UCSD-AML1 (cell line): ENCODE data around the gene MYH8.

Experiments used
- DNase-seq: peaks from one replicate; lab custom pipeline; 2025; ENCODE audit not compliant: unreplicated experiment; lab: John Stamatoyannopoulos, UW

The MYH8 gene

GRCh38 chr17:10421900-10422542 lies at the start of gene MYH8:
Gene MYH8 (minus strand): TSS chr17:10421950. CDS start chr17:10420227, 1,723 bp downstream.
- DNase-seq: no peak

- DNase-seq: no peak
These were observed 47.7 kb upstream of the MYH8 start, which contains the start of gene MYH4 for GRCh38 chr17:10469459-10469858. Gene MYH4 (minus strand): TSS chr17:10469559. CDS start chr17:10466745, 2,814 bp downstream.

GRCh38 chr17:10463402-10463801 lies 41.7 kb upstream of the MYH8 start:
- DNase-seq: no peak

GRCh38 chr17:10460062-10460461 lies 38.3 kb upstream of the MYH8 start:
- DNase-seq: no peak

GRCh38 chr17:10458701-10459100 lies 37.0 kb upstream of the MYH8 start:
- no peak for DNase-seq

GRCh38 chr17:10457952-10458351 lies 36.2 kb upstream of the MYH8 start:
- DNase-seq: no peak

GRCh38 chr17:10447026-10447931 lies 25.5 kb upstream of the MYH8 start:
- no peak for DNase-seq

- no peak for DNase-seq
These were observed 18.1 kb upstream of the MYH8 start for GRCh38 chr17:10439816-10440215.

GRCh38 chr17:10435096-10435495 lies 13.3 kb upstream of the MYH8 start:
- DNase-seq: no peak

GRCh38 chr17:10429421-10430045 lies 7.8 kb upstream of the MYH8 start:
- DNase-seq: no peak

GRCh38 chr17:10428781-10429180 lies 7.0 kb upstream of the MYH8 start:
- no peak for DNase-seq

GRCh38 chr17:10421211-10421610 lies 539 bp downstream of the MYH8 start:
- no peak for DNase-seq

- no peak for DNase-seq
These were observed 939 bp downstream of the MYH8 start for GRCh38 chr17:10420811-10421210.

GRCh38 chr17:10417431-10417830 lies 4.3 kb downstream of the MYH8 start:
- DNase-seq: no peak

GRCh38 chr17:10415161-10415560 lies 6.6 kb downstream of the MYH8 start:
- DNase-seq: no peak

- DNase-seq: no peak
These were observed 18.2 kb downstream of the MYH8 start for GRCh38 chr17:10403589-10403988.

- no peak for DNase-seq
These were observed 23.4 kb downstream of the MYH8 start for GRCh38 chr17:10398352-10398751.

GRCh38 chr17:10396524-10397163 lies 25.1 kb downstream of the MYH8 start:
- no peak for DNase-seq

GRCh38 chr17:10394201-10394887 lies 27.4 kb downstream of the MYH8 start:
- DNase-seq: no peak

GRCh38 chr17:10392880-10393279 lies 28.9 kb downstream of the MYH8 start:
- DNase-seq: no peak

- no peak for DNase-seq
These were observed 35.9 kb downstream of the MYH8 start for GRCh38 chr17:10385871-10386270.
